G401.6 (cell line): Measurements from ENCODE around the gene ARMC8.

Experiments
- FAIRE-seq: peaks from 2 replicates; lab custom pipeline; 2012; peaks lifted over from hg19 to GRCh38; lab: Jason Lieb, UNC

The ARMC8 gene

DNA sequence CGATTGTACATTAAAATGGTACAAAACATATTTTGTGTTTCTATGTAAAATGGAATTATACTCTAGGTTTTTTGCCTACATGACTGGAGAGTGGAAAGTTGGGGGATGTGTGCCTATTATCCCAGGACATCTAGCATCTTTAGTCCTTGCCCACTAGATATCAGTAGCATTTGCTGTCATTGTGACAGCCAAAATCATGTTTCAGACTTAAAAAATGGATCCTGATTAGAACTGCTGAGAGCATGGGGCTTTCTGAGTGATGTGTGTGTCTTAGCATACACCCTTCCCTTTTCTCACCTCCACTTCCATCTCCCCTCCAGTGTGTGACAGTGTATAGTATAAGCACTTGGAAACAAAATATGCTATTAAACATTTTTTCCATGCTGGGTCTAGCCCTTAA is 13.3 kb downstream of the ARMC8 start:
- no peak for FAIRE-seq

DNA sequence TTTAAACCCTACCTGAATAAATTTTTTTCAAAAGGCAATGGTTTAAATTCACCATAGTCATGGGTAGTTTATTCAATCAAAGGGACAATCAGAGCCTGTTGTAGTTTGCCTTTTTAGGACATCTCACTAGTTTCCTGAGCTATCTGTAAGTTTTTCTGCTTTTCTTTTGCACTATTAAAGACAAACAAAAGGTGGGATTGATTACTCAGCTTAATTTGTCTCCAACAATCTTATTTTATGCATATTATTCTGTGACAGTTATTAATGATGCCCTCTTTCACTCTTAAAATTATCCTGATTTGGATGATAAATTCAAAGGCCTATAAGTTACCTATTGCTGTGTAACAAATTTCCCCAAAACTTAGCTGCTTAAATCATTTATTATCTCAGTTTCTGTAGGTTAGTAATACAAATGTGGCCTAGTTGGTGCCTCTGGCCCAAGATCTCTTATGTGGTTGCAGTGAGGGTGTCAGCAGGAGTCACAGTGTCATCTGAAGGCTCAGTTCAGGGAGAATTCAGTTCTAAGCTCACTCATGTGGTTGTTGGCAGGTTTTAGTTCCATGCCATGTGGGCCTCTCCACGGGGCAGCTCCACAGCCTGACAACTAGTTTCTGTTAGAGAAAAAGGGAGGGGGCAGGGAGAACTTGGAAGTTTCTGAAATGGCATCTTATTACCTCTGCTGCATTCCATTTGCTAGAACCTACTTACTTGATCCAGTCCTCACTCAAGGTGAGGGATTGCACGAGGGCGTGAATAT is 16.0 kb downstream of the ARMC8 start:
- FAIRE-seq: no peak

DNA sequence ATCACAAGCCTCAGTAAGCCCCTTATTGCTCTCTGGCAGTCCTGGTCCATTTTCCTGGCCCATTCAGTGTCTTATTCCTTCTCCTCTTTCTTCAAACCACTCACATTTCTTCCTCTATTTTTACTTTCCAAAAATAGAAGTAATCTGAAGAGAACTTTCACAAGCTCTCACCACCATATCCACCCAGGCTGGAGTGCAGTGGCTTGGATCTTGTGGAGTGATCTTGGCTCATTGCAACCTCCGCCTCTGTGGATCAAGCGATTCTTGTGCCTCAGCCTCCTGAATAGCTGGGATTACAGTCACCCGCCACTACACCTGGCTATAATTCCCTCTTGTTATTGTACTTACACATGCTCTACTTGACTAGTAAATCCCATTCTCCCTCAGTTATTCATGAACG is 16.8 kb downstream of the ARMC8 start:
- FAIRE-seq: no peak

DNA sequence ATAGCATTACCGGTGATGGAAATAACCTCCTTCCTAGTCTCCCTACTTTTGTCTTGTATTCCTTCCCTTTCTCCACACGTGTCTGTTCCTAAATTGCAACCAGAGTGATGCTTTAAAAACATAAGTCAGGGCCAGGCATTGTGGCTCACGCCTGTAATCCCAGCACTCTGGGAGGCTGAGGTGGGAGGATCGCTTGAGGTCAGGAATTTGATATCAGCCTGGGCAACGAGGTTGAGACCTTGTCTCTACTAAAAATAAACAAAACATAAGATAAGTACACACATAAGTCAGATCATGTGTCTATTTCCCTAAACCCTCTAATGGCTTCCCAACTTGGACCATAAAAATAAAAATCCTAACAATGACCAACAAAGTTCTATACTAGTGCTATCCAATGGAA is 18.4 kb downstream of the ARMC8 start:
- no peak for FAIRE-seq

DNA sequence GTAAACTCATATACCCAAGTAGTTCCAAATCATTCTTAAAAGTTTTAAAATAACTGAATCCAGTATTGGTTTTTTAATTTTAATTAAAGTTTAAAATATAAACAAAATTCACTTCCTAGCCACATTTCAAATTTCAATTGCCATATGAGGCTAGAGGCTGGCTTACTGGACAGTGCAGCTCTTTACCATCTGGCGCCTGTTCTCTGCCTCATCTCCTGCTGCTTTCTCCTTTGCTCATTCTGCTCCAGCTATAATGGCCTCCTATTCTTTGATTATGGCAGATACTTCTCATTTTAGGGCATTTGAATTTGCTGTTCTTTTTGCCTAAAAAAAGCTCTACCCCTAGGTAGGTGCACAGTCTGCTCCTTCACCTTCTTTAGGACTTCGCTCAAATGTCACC is 19.1 kb downstream of the ARMC8 start:
- FAIRE-seq: no peak

DNA sequence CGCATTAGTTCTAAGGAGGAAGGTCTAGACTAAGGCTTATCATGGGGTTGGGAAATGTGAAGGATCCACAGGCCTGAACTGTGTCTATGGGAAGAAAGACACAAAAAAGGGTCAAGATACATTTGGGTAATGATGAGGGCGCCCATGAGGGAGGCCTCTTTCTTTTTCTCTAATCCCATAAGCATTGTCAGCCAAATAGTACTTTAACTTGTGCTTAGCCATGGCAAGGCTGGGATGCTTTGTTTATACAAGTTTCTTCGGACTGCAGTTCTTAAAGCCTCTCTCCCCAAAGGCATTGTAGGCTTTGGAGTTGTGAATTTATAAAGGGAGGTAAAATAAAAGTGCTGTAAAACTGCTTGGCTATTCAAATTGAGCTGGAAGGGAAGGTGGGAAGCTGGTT is 23.4 kb downstream of the ARMC8 start:
- FAIRE-seq: no peak

DNA sequence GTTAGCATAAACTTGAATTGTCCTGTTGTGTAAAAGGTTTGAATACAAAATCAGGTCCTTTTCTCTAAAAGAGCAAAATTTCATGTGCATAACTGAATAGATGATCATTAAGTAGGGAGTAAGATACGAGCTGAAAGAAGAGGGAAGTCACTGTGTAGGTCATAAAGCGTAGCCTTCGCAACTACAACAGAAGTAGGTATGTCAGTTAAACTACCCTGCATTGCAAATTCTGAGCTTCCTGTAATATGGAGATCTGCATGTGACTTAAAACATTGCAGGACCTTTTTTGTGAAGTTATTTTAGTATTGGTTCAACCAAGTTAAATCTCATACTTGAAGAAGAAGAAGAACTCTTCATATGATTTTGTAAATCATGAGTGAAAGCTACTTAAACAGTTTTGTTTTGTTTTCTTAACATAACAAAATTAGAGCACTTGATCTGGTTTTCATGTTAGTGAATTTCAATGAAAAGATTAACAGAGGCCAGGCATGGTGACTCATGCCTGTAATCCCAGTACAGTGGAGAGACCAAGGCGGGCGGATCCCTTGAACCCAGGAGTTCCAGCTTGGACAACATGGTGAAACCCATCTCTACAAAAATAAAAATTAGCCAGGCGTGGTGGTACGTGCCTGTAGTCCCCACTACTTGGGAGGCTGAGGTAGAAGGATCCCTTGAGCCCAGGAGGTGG is 26.4 kb downstream of the ARMC8 start:
- FAIRE-seq: no peak

DNA sequence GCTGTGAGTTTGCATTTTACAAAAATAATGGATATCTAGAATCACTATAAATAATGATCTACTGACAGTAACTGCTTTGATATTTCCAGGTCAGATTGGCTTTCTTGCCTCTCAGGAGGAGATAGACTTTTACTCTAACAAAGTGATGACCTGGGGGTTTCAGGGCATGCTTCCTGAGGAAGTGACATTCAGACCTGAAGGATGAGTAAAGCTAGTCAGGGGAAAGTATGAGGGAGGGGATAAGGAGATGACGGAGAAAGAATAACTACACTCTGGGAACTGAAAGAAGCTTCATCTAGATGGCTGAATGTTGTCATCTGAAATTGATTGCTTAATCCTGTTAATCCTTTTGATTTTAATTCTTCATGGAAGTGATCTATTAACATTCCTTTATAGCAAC is 32.2 kb downstream of the ARMC8 start:
- FAIRE-seq: peak; percentile 45

DNA sequence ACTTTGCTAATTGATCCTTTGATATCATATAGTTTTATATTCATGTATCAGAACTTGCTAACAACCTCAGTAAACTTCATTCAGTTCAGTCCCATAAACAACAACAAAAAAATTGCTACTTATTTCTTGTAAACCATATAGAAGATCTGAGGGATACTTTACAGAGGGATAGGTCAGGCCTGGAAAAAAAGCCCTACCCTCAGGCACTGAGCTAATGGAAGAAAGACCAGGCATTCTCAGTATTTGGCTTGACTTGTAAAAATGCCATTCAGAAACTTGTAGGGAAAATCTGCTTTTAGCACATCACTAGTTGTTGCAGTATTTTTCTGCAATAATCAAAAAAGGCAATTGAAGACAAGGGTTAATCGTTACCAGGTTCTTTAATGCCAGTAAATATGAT is 33.1 kb downstream of the ARMC8 start:
- no peak for FAIRE-seq

DNA sequence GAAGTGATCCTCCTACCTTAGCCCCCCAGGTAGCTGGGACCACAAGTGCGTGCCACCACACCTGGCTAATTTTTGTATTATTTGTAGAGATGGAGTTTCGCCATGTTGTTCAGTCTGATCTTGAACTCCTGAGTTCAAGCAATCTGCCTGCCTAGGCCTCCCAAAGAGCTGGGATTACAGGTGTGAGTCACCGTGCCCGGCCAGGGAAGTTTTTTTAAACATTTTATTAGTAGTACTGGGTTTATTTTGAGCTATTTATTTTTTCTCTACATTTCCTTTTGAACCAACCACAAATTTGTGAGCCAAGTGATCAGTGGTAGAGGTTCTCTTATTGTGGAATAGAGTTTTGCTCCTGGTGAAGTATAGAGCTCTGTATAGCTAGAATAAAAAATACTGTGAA is 33.7 kb downstream of the ARMC8 start:
- FAIRE-seq: no peak

DNA sequence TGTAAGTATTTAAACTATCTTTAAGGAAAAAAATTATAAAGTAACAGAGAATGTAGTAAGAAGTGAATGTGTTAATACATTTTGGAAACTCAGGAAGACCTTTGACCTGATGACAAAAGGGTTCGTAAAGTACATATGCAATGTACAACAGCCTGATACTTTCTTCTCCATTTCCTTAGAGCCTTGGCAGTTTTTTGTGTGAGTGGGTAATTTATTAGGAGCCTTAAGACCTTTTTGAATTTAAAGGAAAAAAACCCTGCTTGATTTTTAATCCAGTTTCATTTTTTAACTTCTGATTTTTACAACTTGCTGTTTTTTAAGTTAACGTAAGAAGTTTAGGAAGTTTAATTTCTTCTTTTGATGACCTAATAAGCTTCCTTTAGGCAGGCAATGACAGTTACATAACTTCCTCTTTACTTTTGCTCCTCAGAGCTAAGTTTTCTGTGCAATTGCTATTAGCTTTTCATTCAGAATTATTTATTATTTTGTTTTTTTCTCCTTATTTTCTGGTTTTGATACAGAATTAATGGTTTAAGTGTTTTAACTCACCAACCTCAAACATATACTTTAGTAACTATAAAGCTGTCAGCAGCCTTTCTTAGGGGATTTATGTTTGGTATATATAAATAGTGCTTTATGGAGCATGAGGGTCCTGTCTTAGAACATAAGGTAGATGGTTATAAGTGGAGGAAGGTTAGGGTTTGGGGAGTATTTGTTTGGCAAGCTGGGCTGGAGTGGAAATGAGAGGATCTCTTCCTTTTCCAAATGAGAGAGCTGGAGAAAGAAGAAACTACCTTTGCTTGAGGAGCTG is 35.2 kb downstream of the ARMC8 start:
- no peak for FAIRE-seq

DNA sequence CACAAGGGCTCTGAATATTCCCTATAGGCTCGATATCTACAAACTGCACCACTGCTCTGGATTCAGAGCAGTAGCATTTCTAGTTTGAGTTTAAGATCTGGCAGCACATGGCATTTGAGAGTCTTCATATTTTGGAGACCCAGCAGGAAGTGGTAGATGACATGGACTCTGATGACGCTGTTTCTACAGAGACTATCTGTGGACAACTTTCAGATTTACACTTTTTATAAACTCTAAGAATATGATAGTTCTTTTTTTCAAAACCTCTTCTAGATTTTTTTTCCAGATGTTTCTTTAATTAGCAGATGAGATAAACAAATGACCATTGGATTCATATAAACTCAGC is 35.8 kb downstream of the ARMC8 start:
- FAIRE-seq: no peak

DNA sequence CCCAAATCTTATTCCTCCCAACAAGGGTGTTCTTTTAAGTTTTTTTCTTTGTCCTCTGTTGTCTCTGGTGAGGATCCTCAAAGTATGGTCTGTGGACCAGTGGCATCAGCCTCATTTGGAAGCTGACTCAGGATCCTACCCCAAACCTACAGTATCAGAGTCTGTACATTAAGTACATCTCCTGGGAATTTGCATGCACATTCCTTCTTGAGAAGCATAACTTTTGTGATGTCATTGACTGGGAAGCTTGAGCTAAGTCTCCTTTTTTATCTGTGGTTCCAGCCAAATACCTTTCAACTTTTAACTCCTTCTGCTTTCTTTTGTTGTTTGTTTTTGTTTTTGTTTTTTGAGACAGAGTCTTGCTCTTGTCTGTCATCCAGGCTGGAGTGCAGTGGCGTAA is 40.5 kb downstream of the ARMC8 start:
- FAIRE-seq: no peak

DNA sequence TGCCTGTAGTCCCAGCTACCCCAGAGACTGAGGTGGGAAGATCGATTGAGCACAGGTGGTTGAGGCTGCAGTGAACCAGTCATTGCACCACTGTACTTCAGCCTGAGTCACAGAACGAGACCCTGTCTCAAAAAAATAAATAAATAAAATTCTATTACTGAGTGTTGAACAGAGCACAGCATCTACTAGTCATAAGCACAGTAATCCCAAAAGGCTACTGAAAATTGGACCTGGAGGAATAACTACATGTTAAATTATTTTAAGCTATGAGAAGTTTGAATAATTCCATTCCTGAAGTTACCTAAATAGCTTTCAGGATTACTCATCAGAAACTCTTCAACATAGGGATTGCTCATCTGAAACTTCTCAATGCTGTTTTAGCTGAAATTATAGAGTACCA is 43.4 kb downstream of the ARMC8 start:
- no peak for FAIRE-seq

DNA sequence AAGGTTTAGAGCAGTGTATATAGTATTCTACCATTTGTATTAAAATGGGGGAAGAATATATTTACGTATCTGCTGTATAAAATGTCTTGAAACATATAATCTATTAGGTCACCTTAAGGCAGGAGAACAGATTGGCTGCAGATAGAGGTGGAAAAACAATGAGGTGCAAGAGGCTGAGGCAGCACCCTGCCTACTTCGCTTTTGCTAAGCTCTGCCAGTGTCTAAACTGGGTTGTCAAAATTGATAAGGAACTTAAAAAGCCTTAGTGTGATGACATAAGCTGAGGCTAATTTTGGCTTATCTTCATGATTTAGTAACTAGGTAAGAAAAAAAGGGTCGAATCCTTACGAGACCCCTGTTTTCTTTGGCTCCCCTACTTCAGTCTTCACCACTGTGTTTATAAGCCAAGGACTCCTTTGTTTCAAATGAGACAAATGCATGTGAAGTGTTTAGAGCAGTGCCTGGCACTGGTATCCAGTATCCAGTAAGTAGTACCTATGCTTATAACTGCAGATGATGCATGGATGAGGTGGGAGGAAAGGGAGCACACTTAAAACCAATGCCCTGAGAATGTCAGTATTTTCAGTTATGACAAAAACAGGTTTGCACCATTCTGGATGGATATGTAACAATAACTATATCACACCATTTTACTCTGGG is 45.7 kb downstream of the ARMC8 start:
- FAIRE-seq: no peak

DNA sequence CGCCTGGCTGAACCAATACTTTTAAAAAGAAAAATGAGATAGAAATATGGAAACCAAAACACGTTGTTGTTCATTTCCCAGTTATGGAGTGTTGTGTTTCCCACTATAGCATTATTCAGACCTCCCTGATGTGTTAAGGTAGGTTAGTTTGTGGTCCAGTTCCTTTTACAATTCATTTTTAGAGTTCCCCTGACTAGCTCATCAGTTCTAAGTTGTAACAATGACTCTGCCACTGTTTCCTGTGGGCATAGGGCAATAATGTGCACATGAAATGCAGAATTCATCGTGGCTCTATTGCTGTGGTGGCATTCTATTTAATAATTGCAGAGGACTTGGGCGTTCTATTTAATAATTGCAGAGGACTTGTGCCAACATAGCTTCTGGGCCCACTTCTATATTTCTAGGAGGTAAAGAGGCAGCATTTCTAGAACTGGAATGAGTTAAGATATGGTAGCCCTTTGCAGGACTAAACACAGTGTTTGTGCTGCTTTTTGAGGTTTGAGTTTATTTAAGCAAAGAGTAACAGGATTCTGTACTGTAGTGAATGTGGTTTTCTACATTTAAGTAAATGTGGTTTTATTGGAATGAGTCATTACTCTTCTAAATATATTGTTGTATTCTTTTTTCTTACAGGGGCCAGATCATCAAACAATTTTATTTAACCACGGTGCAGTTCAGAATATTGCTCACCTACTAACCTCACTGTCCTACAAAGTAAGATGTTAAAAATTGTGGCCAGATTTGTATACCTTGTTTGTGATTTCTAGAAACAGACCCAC is 47.5 kb downstream of the ARMC8 start:
- FAIRE-seq: no peak

DNA sequence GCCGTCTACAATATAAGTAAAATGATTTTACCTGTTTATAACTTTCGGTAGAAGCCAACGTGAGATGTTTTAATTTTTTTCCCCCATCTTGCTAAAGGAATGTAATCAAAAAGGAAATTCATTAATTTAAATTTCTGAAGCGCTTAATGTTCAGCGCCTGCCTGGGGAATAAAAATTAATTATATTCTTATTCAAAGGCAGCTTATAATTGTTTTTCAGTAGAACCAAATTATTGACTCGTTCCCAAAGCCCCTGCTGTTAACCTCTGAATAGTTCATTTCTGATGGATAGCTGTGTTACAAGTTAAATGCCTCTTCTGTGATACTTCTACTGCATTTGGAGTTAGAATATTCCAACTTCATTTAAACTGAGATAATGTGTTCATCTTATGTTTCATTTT is 51.6 kb downstream of the ARMC8 start:
- FAIRE-seq: no peak

DNA sequence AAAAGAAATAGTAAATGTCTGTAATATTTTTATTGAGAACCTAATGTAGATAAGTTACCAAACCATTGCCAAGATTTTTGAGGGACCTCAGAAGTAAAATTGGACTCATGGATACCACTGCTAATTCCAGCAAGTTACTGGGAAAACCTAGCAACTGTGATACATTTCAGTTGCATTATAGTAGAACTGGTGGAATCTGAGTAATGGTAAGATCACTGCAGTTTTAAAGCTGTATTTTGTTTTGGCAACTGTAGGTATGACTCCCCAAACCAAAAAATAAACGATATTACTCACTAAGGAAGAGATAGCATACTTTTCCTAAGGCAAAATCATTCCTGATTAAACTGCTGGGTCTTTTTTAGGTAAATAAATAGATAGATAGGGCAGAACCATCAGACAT is 54.0 kb downstream of the ARMC8 start:
- FAIRE-seq: no peak

DNA sequence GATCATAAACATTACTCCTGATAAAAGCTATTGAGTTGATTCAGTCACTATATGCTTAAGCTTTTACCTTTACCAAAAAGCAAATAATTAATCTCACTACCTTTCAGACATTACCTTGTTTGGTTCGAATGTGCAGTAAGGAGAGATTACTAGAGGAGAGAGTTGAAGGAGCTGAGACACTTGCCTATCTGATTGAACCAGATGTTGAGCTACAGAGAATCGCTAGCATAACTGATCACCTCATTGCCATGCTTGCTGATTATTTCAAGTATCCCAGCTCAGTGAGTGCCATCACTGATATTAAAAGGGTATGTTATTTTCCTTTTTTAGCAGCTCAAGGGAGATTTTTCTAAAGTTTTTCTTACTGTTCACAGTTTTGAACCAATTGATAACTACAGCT is 54.6 kb downstream of the ARMC8 start:
- FAIRE-seq: no peak

DNA sequence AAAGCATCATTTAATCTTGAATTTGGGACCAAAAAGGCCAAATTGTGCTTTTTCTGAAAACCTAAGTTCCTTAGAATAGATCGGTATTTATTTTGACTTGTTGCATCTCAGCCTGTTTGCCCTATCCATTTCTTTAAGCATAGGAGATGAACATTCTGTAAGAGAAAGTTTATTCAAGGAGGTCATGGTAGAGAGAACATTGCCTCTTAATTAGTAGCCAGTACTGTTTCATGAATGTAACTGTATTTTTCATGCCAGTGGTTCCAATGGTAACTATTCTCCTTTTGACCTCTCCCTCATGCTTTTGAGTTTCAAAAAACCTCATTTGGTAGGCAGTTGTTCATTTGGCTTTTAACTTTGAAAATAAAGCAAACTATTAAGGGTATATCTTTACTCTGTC is 55.4 kb downstream of the ARMC8 start:
- FAIRE-seq: no peak

DNA sequence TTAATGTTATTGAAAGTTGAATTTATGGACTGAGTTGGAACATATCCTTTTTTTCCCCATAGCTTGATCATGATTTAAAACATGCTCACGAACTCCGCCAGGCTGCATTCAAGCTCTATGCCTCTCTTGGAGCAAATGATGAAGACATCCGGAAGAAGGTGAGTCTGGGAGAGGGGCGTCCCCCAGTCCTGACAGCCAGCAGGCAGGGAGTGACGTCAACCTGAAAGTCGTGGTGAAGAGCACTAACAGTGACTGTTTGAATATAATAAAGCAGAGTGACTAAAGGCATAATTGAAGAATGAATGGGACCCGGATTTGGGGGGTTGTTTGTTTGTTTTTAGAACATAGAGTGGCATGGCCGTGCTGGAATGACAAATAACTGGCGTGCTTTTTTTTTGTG is 57.9 kb downstream of the ARMC8 start:
- FAIRE-seq: no peak

DNA sequence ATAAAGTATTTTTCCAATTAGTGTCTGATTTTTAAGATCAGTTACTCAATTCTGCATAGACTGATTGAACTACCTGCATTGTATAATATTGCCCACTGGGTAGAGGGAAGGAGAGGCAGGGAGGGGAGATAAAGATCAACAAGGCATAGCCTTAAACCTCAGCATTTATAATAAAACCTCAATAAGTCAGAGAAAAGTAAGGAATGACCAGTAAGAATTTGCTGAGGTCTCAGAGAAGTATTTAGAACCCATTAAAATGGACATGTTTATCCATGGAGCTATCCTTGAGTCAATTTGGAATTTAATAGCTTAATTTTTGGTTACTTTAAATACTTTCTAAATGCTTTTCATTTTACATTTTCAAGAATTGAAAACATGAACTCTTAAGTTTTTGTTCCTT is 62.5 kb downstream of the ARMC8 start:
- FAIRE-seq: peak; percentile 63
